GM12878 (cell line): ENCODE results near the gene KLF18. TPM values are rescaled to one million over a fixed set of nuclear protein-coding genes. Genes with fewer than 3 reads are reported as not detected.

Experiments used
- BACH1 ChIP-seq: fragments of 450-650 bp; IDR thresholded peaks from 2 replicates; pipeline ENCODE4 v1.6.1; 2017; ENCODE audit warnings: mild to moderate bottlenecking, borderline replicate concordance
- BCL3 ChIP-seq: IDR thresholded peaks from 2 replicates; pipeline ENCODE4 v1.6.1; 2011; ENCODE audit warnings: borderline replicate concordance, low read depth, mild to moderate bottlenecking, moderate library complexity, low read length; ENCODE audit not compliant: insufficient read depth, poor library complexity, severe bottlenecking
- CBX3 ChIP-seq: fragments of 200-600 bp; sonication (generic); IDR thresholded peaks from 2 replicates; pipeline ENCODE4 v1.6.1; 2016; ENCODE audit warnings: low read depth, borderline replicate concordance
- CEBPZ ChIP-seq: fragments of 150-350 bp; IDR thresholded peaks from 2 replicates; pipeline ENCODE4 v1.6.1; 2016; ENCODE audit warnings: low read depth, low read length
- CHD2 ChIP-seq: IDR thresholded peaks from 2 replicates; pipeline ENCODE4 v1.6.1; 2011; ENCODE audit warnings: low read depth, low read length, improper control_type of control experiment, borderline replicate concordance
- EED ChIP-seq: sonication (generic); IDR thresholded peaks from 2 replicates; pipeline ENCODE4 v1.6.1; 2016; ENCODE audit warnings: antibody characterized with exemption, low read depth
- ESRRA ChIP-seq: IDR thresholded peaks from 2 replicates; pipeline ENCODE4 v1.6.1; 2012; ENCODE audit warnings: mild to moderate bottlenecking, low read length, improper control_type of control experiment
- EZH2 ChIP-seq: IDR thresholded peaks from 2 replicates; pipeline ENCODE4 v1.6.1; 2012; ENCODE audit warnings: low read depth, mild to moderate bottlenecking, control low read depth, inconsistent platforms, low read length, borderline replicate concordance; ENCODE audit not compliant: control insufficient read depth
- HDAC2 ChIP-seq: fragments of 200-600 bp; sonication (generic); IDR thresholded peaks from 2 replicates; pipeline ENCODE4 v1.6.1; 2017
- JUNB ChIP-seq: IDR thresholded peaks from 2 replicates; pipeline ENCODE4 v1.6.1; 2016; ENCODE audit warnings: antibody characterized with exemption, mild to moderate bottlenecking
- KAT2A ChIP-seq: conservative IDR thresholded peaks from 2 replicates; pipeline ENCODE4 v1.6.1; 2011; ENCODE audit warnings: low read depth, low read length; ENCODE audit not compliant: control insufficient read depth
- MEF2B ChIP-seq: fragments of 450-650 bp; IDR thresholded peaks from 2 replicates; pipeline ENCODE4 v1.6.1; 2018; ENCODE audit warnings: mild to moderate bottlenecking, moderate library complexity; ENCODE audit not compliant: partially characterized antibody, poor library complexity, severe bottlenecking
- MTA2 ChIP-seq: fragments of 450-650 bp; IDR thresholded peaks from 2 replicates; pipeline ENCODE4 v1.6.1; 2016; ENCODE audit warnings: low read depth, mild to moderate bottlenecking, moderate library complexity
- PKNOX1 ChIP-seq: fragments of 450-650 bp; IDR thresholded peaks from 2 replicates; pipeline ENCODE4 v1.6.1; 2016; ENCODE audit warnings: mild to moderate bottlenecking
- RAD51 ChIP-seq: fragments of 450-650 bp; IDR thresholded peaks from 2 replicates; pipeline ENCODE4 v1.6.1; 2016; ENCODE audit warnings: moderate library complexity, mild to moderate bottlenecking, inconsistent platforms
- RBBP5 ChIP-seq: fragments of 200-600 bp; sonication (generic); conservative IDR thresholded peaks from 2 replicates; pipeline ENCODE4 v1.6.1; 2016
- RELA ChIP-seq: fragments of 450-650 bp; IDR thresholded peaks from 2 replicates; pipeline ENCODE4 v1.8.0; 2014; ENCODE audit warnings: borderline replicate concordance; ENCODE audit not compliant: partially characterized antibody
- SPI1 ChIP-seq: IDR thresholded peaks from 2 replicates; pipeline ENCODE4 v1.6.1; 2011; ENCODE audit warnings: low read depth, mild to moderate bottlenecking, low read length, moderate library complexity, borderline replicate concordance; ENCODE audit not compliant: insufficient read depth
- TBL1XR1 ChIP-seq: IDR thresholded peaks from 2 replicates; pipeline ENCODE4 v1.6.1; 2012; ENCODE audit warnings: low read depth, low read length, improper control_type of control experiment
- USF1 ChIP-seq: IDR thresholded peaks from 2 replicates; pipeline ENCODE4 v1.6.1; 2011; ENCODE audit warnings: borderline replicate concordance, low read depth, mild to moderate bottlenecking, moderate library complexity, mixed read lengths, low read length; ENCODE audit not compliant: insufficient read depth; ENCODE audit errors: extremely low read length
- WRNIP1 ChIP-seq: IDR thresholded peaks from 2 replicates; pipeline ENCODE4 v1.6.1; 2011; ENCODE audit warnings: low read depth, low read length, improper control_type of control experiment, borderline replicate concordance
- ZNF622 ChIP-seq: fragments of 450-650 bp; IDR thresholded peaks from 2 replicates; pipeline ENCODE4 v1.6.1; 2017; ENCODE audit warnings: mild to moderate bottlenecking, inconsistent platforms
- polyA plus RNA-seq, 11 experiments: library from polyadenylated mRNA; depleted of rRNA in 4 of 11; unstranded in 6 of 11; stranded (reverse) in 5 of 11; fragments of >200 nt; fragmentation: Nextera tagmentation in 4 of 11; fragmentation: Illumina TruSeq in 1 of 11; extraction: Ambion mirVana in 4 of 11; extraction: Trizol in 1 of 11; gene quantifications; 1 replicate in 1 of 11; 2 replicates in 10 of 11; pipeline versions ENCODE4 v1.2.1 to v1.2.3, GENCODE V29; 2011 to 2016; ENCODE audit warnings: inconsistent platforms in 2 of 11, missing spikeins in 2 of 11, low read depth in 1 of 11
- total RNA-seq, 4 experiments: library from RNA; depleted of rRNA in 3 of 4; stranded (reverse); fragments of >200 nt in 3 of 4; fragmentation: Illumina TruSeq in 1 of 4; extraction: Trizol in 1 of 4; gene quantifications; 2 replicates each; pipeline versions ENCODE4 v1.2.1 to v1.2.3, GENCODE V29; 2013 to 2021

The KLF18 gene
- total and polyA plus RNA-seq, 10 of the 15 experiments (the other 5 are each of a cell fraction or from before 2014, with no cell fraction given): not detected

- TF ChIP-seq EZH2 (no peak), SPI1 (no peak), HDAC2 (no peak), KAT2A (no peak), BCL3 (no peak), CHD2 (no peak), TBL1XR1 (no peak), BACH1 (no peak), RAD51 (no peak), MTA2 (peak; percentile 12; the same call in 1 of the 2 replicates), ZNF622 (no peak), ESRRA (no peak), RELA (no peak), CBX3 (no peak), USF1 (no peak), MEF2B (peak; percentile 30), WRNIP1 (no peak), RBBP5 (no peak), PKNOX1 (no peak), JUNB (no peak), CEBPZ (no peak), EED (no peak)
Observed at GRCh38 chr1:44151332-44151731, 9.9 kb upstream of the KLF18 start (continued).
